GM21515 (cell line): ENCODE data around the gene FAM32A.
"Not testable (repeated sequence)": the region's sequence is repeated elsewhere in the genome, so short reads cannot be mapped to it uniquely, and the experiment has no call there.

ENCODE experiments used
- ATAC-seq: cut with Tn5 transposase; IDR thresholded peaks from one replicate; pipeline ENCODE4 v1.9.1; 2021; ENCODE audit not compliant: unreplicated experiment

FAM32A gene

DNA sequence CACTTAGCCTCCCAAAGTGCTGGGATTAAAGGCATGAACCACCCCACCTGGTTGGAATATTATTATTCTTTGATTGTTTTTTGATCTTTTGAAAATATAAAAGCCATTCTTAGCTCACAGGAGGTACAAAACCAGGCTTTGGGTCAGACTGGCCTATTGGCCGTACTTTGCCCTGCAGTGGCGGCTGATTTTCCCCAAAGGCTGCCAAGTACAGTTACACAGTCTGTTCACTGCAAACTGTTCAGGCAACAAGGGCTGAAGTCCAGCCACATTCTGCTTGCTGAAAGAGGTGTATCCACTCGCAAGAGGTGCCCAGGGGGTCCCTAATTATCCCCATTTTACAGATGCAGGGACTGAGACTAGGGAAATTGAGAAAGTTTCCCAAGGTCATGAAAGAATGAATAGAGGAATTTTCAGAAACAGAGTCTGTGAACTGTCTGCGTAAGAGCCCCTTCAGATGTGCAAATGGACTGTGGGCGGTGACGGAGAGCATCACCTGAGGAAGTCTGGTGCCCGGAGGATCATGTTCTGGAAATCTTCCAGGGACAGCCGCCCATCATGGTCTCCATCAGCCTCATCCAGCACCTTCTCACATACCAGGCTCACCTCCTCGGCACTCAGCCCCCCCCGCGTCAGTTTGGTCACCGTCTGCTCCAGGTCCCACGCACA lies 20.9 kb upstream of the FAM32A start:
- ATAC-seq = no peak

DNA sequence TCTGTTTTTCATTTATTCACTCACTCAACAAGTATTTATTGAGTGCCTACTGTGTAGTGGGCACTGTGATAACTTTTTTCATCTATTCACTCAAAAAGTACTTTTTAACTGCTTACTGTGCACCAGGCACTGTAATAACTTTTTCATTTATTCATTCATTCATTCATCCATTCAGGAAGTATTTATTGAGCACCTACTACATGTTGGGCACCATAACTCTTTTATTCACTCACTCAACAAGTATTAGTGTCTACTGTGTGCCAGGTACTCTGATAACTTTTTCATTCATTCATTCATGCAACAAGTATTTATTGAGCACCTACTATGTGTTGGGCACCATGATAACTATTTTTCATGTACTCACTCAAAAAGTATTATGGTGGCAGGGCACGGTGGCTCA lies 18.8 kb upstream of the FAM32A start:
- no peak for ATAC-seq

DNA sequence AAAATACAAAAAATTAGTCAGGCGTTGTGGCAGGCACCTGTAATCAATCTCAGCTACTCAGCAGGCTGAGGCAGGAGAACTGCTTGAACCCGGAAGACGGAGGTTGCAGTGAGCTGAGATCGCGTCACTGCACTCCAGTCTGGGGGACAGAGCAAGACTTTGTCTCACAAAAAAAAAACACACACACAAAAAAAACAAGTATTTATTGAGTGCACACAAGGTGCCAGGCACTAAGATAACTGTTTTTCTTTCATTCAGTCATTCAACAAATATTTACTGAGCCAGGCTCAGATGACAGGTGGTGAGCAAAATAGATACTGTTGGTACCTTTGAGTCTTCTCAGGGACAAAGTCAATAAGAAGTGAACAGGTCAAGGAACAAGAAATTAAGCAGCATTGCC lies 18.2 kb upstream of the FAM32A start:
- ATAC-seq = no peak

DNA sequence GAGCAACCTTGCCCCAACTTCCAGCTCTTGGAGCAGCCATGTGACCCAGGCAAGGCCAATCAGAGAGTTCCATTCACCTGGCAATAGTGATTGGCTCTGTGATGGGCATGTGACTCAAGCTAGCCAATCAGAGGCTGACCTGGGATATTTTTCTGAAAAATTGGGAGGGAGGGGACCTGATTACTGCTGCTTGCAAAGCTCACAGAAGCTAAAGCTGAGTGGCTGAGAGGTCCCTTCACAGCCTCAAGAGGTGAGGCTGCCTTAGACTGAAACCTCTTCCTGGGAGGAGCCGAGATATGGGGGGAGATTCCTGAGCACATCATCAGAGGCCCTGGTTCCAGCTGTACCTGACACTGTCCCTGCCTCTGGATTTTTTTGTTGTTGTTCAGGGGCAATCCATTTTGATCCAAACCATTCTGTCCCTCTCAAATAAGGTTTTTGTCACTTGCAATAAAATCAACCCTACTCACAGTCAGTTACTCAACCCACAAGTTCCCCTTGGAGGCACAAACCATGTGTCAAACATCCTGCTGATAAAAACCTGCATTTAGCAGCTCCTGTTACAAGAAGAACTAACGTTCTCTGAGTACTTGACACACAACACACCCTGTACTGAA lies 16.6 kb upstream of the FAM32A start:
- ATAC-seq = no peak

DNA sequence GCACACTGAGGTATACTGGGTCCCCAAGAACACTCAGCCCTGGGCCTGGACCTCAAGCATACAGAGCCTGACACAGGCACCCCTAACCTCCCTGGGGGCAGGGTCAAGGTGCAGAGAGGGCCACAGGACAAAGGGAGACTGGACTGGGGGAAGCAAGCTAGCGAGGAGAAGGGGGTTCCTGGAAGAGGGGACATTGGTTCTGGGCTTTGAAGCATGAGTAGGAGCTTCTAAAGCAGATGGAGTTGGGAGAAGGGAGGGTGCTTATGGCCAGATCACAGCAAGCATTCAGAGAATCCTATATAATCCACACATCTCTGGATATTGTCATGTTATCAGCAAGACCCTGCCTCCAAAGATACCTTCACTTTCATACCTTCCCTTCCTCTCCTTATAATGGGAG lies 15.1 kb upstream of the FAM32A start:
- no peak for ATAC-seq

DNA sequence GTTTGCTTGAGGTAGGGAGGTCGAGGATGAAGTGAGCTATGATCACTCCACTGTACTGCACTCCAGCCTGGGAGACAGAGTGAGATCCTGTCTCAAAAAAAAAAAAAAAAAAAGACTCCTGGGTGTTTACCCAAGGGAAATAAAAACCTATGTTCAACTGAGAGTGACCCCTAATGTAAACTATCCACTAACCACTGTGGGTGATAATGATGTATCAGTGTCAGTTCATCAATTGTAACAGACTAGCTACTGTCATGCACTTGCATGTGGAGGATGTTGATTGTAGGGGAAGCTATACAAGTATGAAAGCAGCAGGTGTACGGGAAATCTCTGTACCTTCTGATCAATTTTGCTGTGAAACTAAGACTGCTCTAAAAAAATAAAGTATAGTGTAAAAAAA lies 9.3 kb upstream of the FAM32A start:
- ATAC-seq = no peak

DNA sequence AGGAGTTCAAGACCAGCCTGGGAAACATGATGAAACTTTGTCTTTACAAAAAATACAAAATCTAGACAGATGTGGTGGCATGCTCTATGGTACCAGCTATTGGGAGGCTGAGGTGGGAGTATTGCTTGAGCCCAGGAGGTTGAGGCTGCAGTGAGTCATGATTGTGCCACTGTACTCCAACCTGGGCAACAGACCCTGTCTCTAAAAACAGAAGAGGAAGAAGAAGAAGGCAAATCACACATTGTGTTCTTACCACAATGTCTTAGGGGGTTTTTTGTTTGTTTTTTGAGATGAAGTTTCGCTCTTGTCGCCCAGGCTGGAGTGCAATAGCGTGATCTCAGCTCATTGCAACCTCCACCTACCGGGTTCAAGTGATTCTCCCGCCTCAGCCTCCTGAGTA lies 6.3 kb upstream of the FAM32A start:
- ATAC-seq = not testable (repeated sequence)

DNA sequence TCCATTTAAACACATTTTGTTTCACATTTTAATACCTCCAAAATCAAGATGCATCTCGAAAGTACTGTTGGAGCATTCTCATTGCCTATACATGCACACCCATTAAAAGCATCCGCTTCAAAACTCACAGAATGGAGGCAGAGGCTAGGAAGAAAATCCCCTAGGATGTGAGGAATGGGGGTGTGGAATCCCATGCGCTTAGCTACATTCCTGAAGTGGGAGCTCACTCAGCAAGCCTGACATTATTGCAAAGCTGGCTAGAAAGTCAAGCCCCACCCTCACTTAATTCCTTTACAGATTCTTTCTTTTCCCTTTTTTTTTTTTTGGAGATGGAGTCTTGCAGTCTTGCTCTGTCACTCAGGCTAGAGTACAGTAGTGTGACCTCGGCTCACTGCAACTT lies 4.6 kb upstream of the FAM32A start:
- no peak for ATAC-seq

DNA sequence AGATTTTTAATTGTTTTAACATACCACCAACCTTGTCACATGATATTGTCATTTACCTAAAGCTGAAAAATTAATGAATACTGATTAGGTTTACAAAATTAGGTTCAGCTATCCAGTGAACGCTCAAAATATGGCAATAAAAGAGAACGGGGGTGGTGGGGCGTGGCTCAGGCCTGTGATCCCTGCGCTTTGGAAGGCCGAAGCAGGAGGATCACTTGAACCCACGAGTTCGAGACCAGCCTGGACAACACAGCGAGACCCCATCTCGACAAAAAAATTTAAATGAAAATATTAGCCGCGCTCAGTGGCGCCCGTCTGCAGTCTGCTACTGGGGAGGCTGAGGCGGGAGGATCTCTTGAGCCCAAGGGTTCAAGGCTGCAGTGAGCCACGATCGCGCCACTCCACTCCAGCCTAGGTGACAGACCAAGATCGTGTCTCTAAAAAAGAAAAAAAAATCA lies 516 bp upstream of the FAM32A start:
- ATAC-seq = no peak

DNA sequence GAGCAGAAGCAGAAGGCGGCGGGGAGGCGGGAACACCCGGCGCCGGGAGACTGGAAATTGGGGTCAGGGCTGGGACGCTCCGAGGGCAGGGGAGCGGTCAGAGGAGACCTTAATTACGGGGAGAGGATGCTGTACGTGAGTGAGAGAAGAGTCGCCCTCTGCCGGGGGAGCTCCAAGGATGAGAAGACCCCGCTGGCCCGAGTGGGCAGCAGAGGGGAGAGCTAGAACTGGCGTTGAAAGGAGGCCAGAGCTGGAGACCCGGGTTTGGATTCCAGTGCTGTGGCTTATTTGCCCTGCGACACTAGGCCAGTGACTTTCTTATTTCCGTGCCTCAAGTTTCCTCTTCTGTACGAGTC lies 536 bp downstream of the FAM32A start:
- peak; percentile 15 for ATAC-seq

DNA sequence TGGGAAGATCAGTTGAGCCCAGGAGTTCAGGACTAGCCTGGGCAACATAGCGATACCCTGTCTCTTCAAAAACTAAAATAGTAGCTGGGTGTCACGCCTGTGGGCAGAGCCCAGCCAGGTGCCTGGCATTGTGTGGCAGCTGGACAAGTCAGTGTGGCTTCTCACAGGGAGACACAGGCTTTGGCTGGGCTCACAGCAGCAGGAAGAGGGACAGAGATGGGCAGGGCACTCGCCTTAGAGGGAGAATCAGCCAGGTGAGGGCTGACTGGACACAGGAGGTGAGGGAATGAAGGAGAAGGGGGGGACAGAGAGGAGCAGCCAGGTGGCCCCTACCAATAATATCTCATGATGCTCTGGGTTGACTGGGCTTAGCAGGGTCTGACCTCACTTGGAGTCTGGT lies 3.3 kb downstream of the FAM32A start:
- ATAC-seq = no peak

DNA sequence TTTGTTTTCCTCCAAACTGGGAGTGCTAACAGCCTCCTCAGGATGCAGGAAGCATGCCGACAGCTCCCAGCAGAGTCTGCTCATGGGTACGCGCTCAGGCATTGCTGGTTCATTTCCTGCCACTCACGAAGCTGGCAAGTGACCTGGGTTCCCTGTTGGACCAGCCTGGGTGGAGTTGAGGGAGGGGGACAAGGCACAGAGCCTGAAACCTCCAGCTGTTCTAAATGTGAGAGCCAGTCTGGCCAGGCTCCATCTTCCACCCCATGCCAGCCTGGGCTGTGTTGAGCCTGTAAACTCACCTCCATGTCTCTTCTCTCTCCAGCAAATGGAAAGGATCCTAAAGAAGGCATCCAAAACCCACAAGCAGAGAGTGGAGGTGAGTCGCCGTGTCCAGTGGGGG lies 5.0 kb downstream of the FAM32A start:
- no peak for ATAC-seq

DNA sequence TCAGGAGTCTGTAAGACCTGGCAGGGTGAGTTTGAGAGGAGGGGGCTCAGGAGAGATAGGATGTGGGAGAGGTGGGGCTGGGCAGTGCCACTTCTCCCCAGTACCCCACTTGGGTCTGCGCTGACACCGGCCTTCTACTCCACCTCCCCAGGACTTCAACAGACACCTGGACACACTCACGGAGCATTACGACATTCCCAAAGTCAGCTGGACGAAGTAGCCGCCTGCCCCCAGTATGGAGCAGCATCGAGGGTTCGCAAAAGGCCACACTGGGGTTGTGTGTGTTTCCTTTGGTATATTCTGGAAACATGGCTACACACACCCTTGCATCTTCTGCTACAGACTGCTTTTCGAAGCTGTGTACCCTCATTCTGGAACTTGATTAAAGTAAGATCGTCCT lies 5.5 kb downstream of the FAM32A start:
- ATAC-seq = no peak

DNA sequence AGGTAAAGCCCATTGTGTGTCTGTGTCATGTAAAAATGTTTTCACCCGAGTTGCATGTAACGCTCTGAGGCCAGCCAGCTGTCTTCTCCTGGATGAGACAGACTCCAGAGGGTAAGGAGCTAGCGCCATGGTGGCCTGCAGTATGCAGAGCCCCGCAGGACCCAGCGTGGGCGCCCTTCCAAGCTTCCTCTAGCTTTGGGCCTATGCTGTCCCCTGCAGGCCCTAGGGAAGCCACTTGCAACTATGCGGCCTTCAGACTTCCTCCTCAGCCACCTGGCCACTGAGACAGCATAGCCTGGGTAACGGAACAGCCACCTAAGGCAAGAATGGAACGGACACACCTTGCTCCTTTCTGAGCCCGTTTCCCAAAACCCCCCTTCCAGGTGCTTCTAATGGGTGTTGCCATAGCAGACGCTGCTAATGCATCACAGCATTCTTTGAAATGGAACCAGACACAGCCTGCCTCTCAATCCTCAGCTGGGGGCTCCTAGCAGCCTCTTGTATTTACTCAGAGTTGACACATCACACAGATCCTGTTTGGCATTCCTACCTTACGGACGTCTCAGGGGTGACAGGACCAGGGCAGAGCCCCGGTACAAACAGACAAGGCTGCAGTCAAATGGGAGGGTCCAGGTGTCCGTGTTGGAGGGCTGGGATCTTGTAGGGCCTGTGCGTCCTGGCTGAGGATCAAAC lies 6.2 kb downstream of the FAM32A start:
- no peak for ATAC-seq

DNA sequence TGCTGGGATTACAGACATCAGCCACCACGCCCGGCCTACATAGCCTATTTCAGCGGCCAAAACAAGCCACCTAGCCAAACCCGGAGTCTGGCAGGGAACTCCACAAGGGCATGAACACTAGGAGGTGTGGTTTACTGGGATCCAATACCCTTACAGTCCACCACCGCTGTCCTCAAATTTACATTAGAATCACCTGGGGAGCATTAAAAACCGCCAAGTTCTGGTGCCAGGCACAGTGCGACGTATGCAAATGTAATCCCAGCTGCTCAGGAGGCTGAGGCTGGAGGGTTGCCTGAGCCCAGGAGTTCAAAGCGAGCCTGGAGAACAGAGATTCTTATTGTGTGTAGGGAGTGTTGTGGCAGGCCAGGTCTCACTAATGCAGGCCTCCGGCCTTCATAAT lies 8.3 kb downstream of the FAM32A start:
- ATAC-seq = no peak

DNA sequence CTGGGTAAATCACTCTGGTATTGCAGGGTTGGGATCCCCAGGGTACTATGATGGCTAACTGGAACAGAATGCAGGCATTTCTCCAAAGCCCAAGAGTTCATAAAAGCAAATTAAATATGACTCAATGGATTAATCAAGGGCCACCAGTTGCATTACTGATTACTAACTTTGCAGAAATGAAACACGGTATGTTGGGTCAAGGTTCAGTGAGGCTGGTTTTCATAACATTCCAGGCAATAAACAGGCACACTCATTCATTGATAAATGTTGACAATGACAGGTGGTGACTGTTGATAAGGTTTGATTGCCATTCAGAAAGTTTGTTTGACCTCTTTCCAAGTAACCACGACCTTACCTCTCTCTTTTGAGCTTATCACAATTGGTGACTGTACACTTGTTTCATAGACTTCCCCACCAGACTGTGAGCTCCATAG lies 12.0 kb downstream of the FAM32A start:
- no peak for ATAC-seq

DNA sequence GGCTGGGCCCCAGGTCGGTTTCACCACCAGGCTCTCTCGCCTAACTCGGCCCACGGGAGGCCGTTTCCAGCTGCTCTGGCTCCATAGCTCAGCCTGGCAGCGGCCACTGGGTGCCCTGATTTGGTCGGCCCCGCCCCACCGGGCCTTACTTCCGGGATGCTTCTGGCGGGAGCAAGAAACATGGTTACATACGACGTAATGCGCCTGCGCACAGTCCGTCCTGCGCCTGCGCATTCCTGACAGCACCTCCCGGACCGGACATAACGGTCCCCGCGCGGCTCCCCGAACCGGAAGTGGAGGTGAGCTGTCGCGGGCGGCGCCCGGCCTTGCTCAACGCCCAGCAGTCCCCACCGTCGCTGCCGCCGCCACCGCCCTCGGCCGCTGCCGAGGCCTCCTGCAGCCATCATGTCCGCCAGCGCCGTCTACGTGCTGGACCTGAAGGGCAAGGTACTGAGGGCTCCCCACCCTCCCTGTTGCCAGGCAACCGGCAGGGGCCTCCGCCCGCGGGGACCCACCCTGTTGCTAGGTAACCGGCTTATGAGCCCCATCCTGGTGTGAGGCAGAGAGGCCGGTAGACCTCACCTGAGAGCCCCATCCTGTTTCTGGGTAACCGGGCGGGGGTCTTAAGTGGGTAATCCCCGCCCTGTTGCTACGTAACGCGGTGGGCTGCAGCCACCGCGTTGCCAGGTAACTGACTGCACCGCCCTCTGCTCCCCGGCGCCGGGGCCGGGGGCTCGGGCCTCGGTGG lies 12.6 kb downstream of the FAM32A start, which contains the start of gene AP1M1:
Gene AP1M1 (plus strand): TSS at position 290 of the 748 bp plus-strand sequence. CDS start 116 bp downstream, at position 406.
- peak; percentile 69 for ATAC-seq

DNA sequence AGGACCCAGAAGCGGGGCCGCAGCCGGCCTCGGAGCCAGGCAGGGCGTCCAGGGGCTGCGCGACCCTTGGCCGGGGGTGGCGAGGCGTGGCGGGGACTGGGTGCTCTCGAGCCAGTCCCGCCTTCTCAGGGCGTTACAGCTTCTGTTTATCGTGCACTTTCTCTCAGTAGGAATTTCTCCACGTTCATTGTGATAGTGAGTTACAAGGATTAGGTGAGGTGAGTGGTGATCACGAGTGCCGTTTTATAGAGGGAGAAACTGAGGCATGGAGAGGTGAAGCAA lies 13.1 kb downstream of the FAM32A start:
- ATAC-seq = no peak

DNA sequence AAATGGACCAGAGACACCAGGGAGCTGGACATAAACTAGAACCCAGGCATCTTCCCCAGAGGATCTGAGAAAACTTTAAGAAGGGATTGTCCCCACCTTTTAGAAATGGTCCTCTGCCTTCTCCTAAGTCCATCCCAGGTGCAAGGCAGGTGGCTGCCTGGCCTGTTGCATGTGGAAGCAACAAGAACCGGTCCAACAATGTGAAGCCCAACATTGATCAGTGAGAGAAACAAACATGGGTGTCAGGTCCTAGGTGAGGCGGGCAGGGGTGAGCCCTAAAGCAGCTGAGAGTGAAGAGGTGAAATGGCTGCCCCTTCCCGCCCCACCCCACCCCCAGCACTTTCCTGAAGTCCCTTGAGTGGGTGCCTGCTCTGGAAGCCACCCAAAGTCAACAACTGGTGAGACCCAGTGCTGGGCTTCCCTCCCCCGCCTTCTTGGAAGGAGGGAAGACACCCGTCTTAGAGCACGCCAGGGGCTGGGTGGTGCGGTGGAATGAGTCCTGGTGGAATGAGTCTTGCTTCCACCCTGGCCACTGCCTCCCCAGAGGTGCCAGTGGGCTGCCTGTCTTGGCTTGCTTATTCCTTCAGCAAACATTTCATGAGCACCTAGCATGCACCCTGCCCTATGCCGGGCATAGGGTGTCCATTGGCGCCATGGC lies 14.2 kb downstream of the FAM32A start:
- ATAC-seq = no peak

DNA sequence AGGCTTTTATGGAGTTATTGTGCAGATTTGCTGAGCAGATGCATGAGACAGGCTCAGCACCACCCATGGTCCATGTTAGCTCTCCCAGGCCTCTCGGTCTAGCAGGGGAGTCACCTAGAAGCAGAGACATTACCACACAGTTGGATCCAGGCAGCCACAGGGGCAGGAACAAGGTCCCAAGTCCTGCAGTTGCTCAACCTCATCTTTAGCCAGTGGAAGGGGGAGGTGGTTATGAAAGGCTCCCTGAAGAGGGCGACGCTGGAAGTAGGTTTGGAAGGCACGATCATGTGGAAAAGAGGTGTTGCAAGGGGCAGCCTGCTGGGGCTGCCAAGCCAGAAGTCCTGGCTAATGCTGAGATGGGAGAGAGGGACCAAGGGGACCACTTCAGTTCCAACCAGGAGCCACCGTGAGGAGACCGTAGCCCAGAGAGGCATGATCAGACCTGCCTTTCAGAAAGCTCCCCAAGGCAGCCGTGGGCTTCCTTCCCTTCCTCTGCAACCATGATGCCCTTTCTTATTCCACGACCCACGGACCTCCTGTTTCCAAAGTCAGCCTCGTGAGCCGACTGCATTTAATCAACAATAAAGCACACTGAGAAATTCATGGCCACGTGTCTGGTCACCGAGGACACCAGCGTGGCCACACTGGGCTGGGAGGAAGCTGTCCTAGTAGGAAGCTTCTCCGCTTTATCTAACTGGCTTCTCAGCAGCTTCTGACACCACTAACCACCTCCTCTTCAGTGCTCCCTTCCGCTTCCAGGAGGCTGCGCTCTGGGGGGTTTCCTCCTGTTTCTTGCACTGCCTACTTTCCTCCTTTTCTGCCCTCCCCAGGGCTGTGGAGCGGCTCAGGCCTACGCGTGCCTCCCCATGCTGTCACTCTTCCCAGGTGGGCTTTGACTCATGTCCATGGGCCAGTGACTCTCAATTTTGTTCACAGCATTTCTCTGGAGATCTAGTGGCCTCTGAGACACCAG lies 15.1 kb downstream of the FAM32A start:
- ATAC-seq = no peak
